NCI-H2196 (cell line): Measurements from ENCODE around the gene SAMD10.
"Not testable (repeated sequence)": the region's sequence is repeated elsewhere in the genome, so short reads cannot be mapped to it uniquely, and the experiment has no call there.

Experiments
- DNase-seq: peaks from one replicate; lab custom pipeline; 2025; ENCODE audit not compliant: unreplicated experiment; lab: John Stamatoyannopoulos, UW

The SAMD10 gene

GRCh38 chr20:63979557-63980316 lies at the start of gene SAMD10:
Gene SAMD10 (minus strand): TSS chr20:63979642. CDS start chr20:63979467, 175 bp downstream.
- peak; percentile 61 for DNase-seq

GRCh38 chr20:64027981-64028685 lies 48.7 kb upstream of the SAMD10 start:
- DNase-seq = no peak

- no peak for DNase-seq
Observed at GRCh38 chr20:64025826-64026412, 46.5 kb upstream of the SAMD10 start.

- no peak for DNase-seq
Observed at GRCh38 chr20:64025101-64025825, 45.8 kb upstream of the SAMD10 start.

GRCh38 chr20:64024141-64024990 lies 44.9 kb upstream of the SAMD10 start:
- DNase-seq = no peak

- DNase-seq = no peak
Observed at GRCh38 chr20:64023361-64024140, 44.1 kb upstream of the SAMD10 start.

GRCh38 chr20:64022671-64023360 lies 43.4 kb upstream of the SAMD10 start:
- DNase-seq = no peak

GRCh38 chr20:64021124-64021975 lies 41.9 kb upstream of the SAMD10 start:
- DNase-seq = no peak

GRCh38 chr20:64015635-64016034 lies 36.2 kb upstream of the SAMD10 start:
- DNase-seq = no peak

GRCh38 chr20:64012385-64013154 lies 33.1 kb upstream of the SAMD10 start:
- DNase-seq = not testable (repeated sequence)

- DNase-seq = no peak
Observed at GRCh38 chr20:64011366-64011779, 31.9 kb upstream of the SAMD10 start.

- no peak for DNase-seq
Observed at GRCh38 chr20:64010711-64011237, 31.3 kb upstream of the SAMD10 start.

GRCh38 chr20:64009811-64010387 lies 30.5 kb upstream of the SAMD10 start:
- no peak for DNase-seq

- peak; percentile 17 for DNase-seq
Observed at GRCh38 chr20:64006902-64007301, 27.5 kb upstream of the SAMD10 start.

- no peak for DNase-seq
Observed at GRCh38 chr20:64006490-64006889, 27.0 kb upstream of the SAMD10 start.

GRCh38 chr20:64005394-64005793 lies 26.0 kb upstream of the SAMD10 start:
- DNase-seq = no peak
